ENCODE measurements around the gene SH3BP2.

DNA sequence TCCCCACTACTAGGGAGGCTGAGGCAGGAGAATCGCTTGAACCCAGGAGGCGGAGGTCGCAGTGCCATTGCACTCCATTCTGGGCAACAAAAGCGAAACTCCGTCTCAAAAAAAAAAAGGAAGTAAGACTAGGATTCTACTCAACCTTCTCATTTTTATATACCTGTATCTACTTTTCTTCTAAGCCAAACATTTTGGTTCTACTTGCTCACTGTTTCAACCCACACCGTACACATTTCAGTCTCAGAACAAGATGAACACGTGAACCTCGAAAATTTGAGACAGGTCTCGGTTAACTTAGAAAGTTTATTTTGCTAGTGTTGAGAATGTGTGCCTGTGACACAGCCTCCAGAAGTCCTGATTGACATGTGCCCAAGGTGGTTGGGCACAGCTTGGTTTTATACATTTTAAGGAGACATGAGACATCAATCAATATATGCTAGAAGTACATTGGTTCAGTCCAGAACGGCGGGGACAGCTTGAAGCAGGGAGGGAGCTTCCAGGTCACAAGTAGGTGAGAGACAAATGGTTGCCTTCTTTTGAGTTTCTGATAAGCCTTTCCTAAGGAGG, 54.5 kb downstream of the SH3BP2 start:
- no peak for TF ChIP-seq POLR2A (IDR thresholded peaks at IDR 0.05; ENCODE audit: low read depth, low read length)
- TF ChIP-seq TAF1 (IDR thresholded peaks at IDR 0.05; ENCODE audit: borderline replicate concordance, low read depth, low read length) = no peak
